ENCODE results near the gene ORM2. TPM values are rescaled to one million over a fixed set of nuclear protein-coding genes. Genes with fewer than 3 reads are reported as not detected.

The ORM2 gene
- total RNA-seq, 1 donor from 2014 or later: not detected

- H3K36me3 Mint-ChIP-seq (ENCODE audit: low read depth, unreplicated experiment): peaks cover 21% of the 10 kb centered on the region
- DNase-seq (ENCODE audit: low read depth) (no peak), FAIRE-seq (no peak)
- H3K27ac ChIP-seq (ENCODE audit: low read depth, low read length): no peak overlapping the region
- no peaks in the 10 kb centered on the region for H3K27me3 Mint-ChIP-seq (ENCODE audit: low read depth, unreplicated experiment)
- no peaks in the 10 kb centered on the region for H3K79me2 ChIP-seq (ENCODE audit: insufficient read depth, low read length)
- H3K4me1 Mint-ChIP-seq (ENCODE audit: low read depth, unreplicated experiment): peaks cover 50% of the 10 kb centered on the region
- no peak overlapping the region for H3K4me3 ChIP-seq (ENCODE audit: insufficient read depth, low read depth, low read length)
- H4K20me1 ChIP-seq (ENCODE audit: insufficient read depth, low read length): no peaks in the 10 kb centered on the region
- TF ChIP-seq EZH2 (IDR thresholded peaks at IDR 0.05; ENCODE audit: insufficient read depth, low read length) (no peak), CTCF (IDR thresholded peaks at IDR 0.05; ENCODE audit: insufficient read depth, low read depth, low read length) (no peak)
- H3K9me3 Mint-ChIP-seq (ENCODE audit: unreplicated experiment): no peaks in the 10 kb centered on the region
- H3K9ac ChIP-seq (ENCODE audit: low read length): no peak overlapping the region
- no peak overlapping the region for H3K4me2 ChIP-seq (ENCODE audit: low read length)
- H2AFZ ChIP-seq (ENCODE audit: low read depth, low read length): no peak overlapping the region
- H3K36me3 ChIP-seq (ENCODE audit: insufficient read depth, low read length): no peaks in the 10 kb centered on the region
- no peaks in the 10 kb centered on the region for H3K9me3 ChIP-seq (ENCODE audit: insufficient read depth, low read depth, low read length)
- H3K4me1 ChIP-seq (ENCODE audit: insufficient read depth, low read length): peaks cover 61% of the 10 kb centered on the region
- H3K4me3 Mint-ChIP-seq (ENCODE audit: unreplicated experiment): no peak overlapping the region
- no peaks in the 10 kb centered on the region for H3K27me3 ChIP-seq (ENCODE audit: insufficient read depth, low read length)
- peak overlapping the region; percentile 75 for H3K27ac Mint-ChIP-seq (ENCODE audit: unreplicated experiment)
Observed at GRCh38 chr9:114282104-114282485, 47.6 kb upstream of the ORM2 start.

GRCh38 chr9:114282507-114282906 is 47.2 kb upstream of the ORM2 start:
- no peaks in the 10 kb centered on the region for H3K79me2 ChIP-seq (ENCODE audit: insufficient read depth, low read length)
- H3K27ac Mint-ChIP-seq (ENCODE audit: unreplicated experiment): peak overlapping the region; percentile 75
- no peak overlapping the region for H3K9ac ChIP-seq (ENCODE audit: low read length)
- H3K9me3 ChIP-seq (ENCODE audit: insufficient read depth, low read depth, low read length): no peaks in the 10 kb centered on the region
- H3K9me3 Mint-ChIP-seq (ENCODE audit: unreplicated experiment): no peaks in the 10 kb centered on the region
- no peak overlapping the region for H3K4me3 Mint-ChIP-seq (ENCODE audit: unreplicated experiment)
- no peaks in the 10 kb centered on the region for H3K27me3 ChIP-seq (ENCODE audit: insufficient read depth, low read length)
- no peaks in the 10 kb centered on the region for H4K20me1 ChIP-seq (ENCODE audit: insufficient read depth, low read length)
- H3K4me2 ChIP-seq (ENCODE audit: low read length): peak overlapping the region; percentile 12
- peak overlapping the region; percentile 25 for H3K27ac ChIP-seq (ENCODE audit: low read depth, low read length)
- TF ChIP-seq EZH2 (IDR thresholded peaks at IDR 0.05; ENCODE audit: insufficient read depth, low read length): no peak
- no peak for TF ChIP-seq CTCF (IDR thresholded peaks at IDR 0.05; ENCODE audit: insufficient read depth, low read depth, low read length)
- FAIRE-seq (no peak), DNase-seq (ENCODE audit: low read depth) (no peak)
- no peak overlapping the region for H3K4me3 ChIP-seq (ENCODE audit: insufficient read depth, low read depth, low read length)
- peaks cover 61% of the 10 kb centered on the region for H3K4me1 ChIP-seq (ENCODE audit: insufficient read depth, low read length)
- H3K4me1 Mint-ChIP-seq (ENCODE audit: low read depth, unreplicated experiment): peaks cover 48% of the 10 kb centered on the region
- H3K36me3 ChIP-seq (ENCODE audit: insufficient read depth, low read length): no peaks in the 10 kb centered on the region
- H3K36me3 Mint-ChIP-seq (ENCODE audit: low read depth, unreplicated experiment): peaks cover 21% of the 10 kb centered on the region
- H2AFZ ChIP-seq (ENCODE audit: low read depth, low read length): no peak overlapping the region
- no peaks in the 10 kb centered on the region for H3K27me3 Mint-ChIP-seq (ENCODE audit: low read depth, unreplicated experiment)

- Mint-ChIP-seq H3K9me3 (ENCODE audit: unreplicated experiment) (no peaks in the 10 kb centered on the region), H3K4me1 (ENCODE audit: low read depth, unreplicated experiment) (peaks cover 47% of the 10 kb centered on the region), H3K36me3 (ENCODE audit: low read depth, unreplicated experiment) (peaks cover 21% of the 10 kb centered on the region), H3K27me3 (ENCODE audit: low read depth, unreplicated experiment) (no peaks in the 10 kb centered on the region), H3K4me3 (ENCODE audit: unreplicated experiment) (no peak overlapping the region), H3K27ac (ENCODE audit: unreplicated experiment) (peak overlapping the region; percentile 75)
- H3K27ac ChIP-seq (ENCODE audit: low read depth, low read length): peak overlapping the region; percentile 25
- peak overlapping the region; percentile 12 for H3K4me2 ChIP-seq (ENCODE audit: low read length)
- peak; percentile 74 for FAIRE-seq
- no peak overlapping the region for H2AFZ ChIP-seq (ENCODE audit: low read depth, low read length)
- H3K27me3 ChIP-seq (ENCODE audit: insufficient read depth, low read length): no peaks in the 10 kb centered on the region
- peak; percentile 90 for DNase-seq (ENCODE audit: low read depth)
- H4K20me1 ChIP-seq (ENCODE audit: insufficient read depth, low read length): no peaks in the 10 kb centered on the region
- no peak overlapping the region for H3K4me3 ChIP-seq (ENCODE audit: insufficient read depth, low read depth, low read length)
- TF ChIP-seq CTCF (IDR thresholded peaks at IDR 0.05; ENCODE audit: insufficient read depth, low read depth, low read length) (no peak), EZH2 (IDR thresholded peaks at IDR 0.05; ENCODE audit: insufficient read depth, low read length) (no peak)
- H3K79me2 ChIP-seq (ENCODE audit: insufficient read depth, low read length): no peaks in the 10 kb centered on the region
- no peaks in the 10 kb centered on the region for H3K9me3 ChIP-seq (ENCODE audit: insufficient read depth, low read depth, low read length)
- no peaks in the 10 kb centered on the region for H3K36me3 ChIP-seq (ENCODE audit: insufficient read depth, low read length)
- no peak overlapping the region for H3K9ac ChIP-seq (ENCODE audit: low read length)
- peaks cover 61% of the 10 kb centered on the region for H3K4me1 ChIP-seq (ENCODE audit: insufficient read depth, low read length)
Observed at GRCh38 chr9:114282926-114283325, 46.7 kb upstream of the ORM2 start.

All from astrocyte (in vitro differentiated cells and primary cell).